ENCODE measurements around the gene DYRK4. TPM values are rescaled to one million over a fixed set of nuclear protein-coding genes. Genes with fewer than 3 reads are reported as not detected.

The DYRK4 gene
- total RNA-seq, 3 donors from 2014 or later (not counting 1 experiment from before 2014, with no cell fraction given): 11.3 to 15.3 (median 14.2) TPM

DNA sequence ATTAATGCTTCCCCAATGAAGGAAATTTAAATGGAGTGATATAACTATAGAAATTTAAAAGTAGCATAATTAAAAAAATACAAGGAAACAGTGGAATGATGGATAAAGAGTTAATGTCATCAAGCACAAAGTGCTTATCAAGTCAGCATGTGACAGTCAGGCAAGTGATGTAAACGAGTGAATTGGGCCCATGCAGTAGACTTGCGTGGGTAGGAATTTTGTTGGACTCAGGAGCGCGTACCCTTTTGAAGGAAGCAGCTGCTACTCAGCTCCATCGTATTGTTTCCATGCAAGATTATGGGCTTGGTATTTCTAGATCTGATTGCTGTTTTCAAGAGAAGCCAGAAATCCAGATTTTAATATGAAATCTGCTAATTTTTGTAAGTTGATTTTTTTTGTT is 4.4 kb upstream of the DYRK4 start:
- peaks cover 12% of the 10 kb centered on the region for H3K4me1 ChIP-seq (ENCODE audit: control insufficient read depth, insufficient read depth, low read length)
- no peaks in the 10 kb centered on the region for H3K36me3 ChIP-seq (ENCODE audit: control insufficient read depth, insufficient read depth, low read length)
- intact Hi-C loops (cut with micrococcal nuclease): no loop called here
- Mint-ChIP-seq H3K4me1 (peaks cover 9 to 10% of the 10 kb centered on the region in 2 donors), H3K9me3 (no peaks in the 10 kb centered on the region), H3K27me3 (ENCODE audit: low read depth in 2 of 2) (peaks cover 2 to 3% of the 10 kb centered on the region in 2 donors), H3K36me3 (no peaks in the 10 kb centered on the region), H3K4me3 (no peak overlapping the region), H3K27ac (no peak overlapping the region)
- no peaks in the 10 kb centered on the region for H3K27me3 ChIP-seq (ENCODE audit: control insufficient read depth, insufficient read depth, low read length)
- TF ChIP-seq, protein P1, sequence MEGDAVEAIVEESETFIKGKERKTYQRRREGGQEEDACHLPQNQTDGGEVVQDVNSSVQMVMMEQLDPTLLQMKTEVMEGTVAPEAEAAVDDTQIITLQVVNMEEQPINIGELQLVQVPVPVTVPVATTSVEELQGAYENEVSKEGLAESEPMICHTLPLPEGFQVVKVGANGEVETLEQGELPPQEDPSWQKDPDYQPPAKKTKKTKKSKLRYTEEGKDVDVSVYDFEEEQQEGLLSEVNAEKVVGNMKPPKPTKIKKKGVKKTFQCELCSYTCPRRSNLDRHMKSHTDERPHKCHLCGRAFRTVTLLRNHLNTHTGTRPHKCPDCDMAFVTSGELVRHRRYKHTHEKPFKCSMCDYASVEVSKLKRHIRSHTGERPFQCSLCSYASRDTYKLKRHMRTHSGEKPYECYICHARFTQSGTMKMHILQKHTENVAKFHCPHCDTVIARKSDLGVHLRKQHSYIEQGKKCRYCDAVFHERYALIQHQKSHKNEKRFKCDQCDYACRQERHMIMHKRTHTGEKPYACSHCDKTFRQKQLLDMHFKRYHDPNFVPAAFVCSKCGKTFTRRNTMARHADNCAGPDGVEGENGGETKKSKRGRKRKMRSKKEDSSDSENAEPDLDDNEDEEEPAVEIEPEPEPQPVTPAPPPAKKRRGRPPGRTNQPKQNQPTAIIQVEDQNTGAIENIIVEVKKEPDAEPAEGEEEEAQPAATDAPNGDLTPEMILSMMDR (IDR thresholded peaks at IDR 0.05): no peak
- H3K4me3 ChIP-seq (ENCODE audit: low read length): no peak overlapping the region
- DNase-seq (no peak), ATAC-seq (no peak)
- 96% methylated on average over 5 of the region's 5 CpGs for WGBS (ENCODE audit: insufficient coverage)
- no peak overlapping the region for H3K27ac ChIP-seq (ENCODE audit: low read length)
- H3K9me3 ChIP-seq (ENCODE audit: control insufficient read depth, insufficient read depth, low read length): no peaks in the 10 kb centered on the region

DNA sequence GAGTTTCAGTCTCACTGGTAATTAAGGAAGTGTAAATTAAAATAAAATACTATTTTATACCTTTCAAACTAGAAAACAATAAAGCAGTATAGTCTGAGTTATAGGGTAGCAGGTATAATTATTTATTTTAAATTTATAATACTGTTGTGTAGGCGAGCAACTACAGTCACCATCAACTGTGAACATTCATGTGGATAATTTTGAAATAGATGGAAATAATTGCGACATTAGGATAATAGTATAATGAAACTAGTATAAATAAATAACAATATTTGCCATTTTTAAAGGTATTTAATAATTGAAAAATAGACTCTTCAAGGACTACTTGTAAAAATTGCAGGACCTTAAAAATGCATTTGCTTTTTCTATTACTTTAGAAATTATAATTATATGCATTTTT is 3.8 kb upstream of the DYRK4 start:
- Histone ChIP-seq H3K9me3 (ENCODE audit: control insufficient read depth, insufficient read depth, low read length) (no peaks in the 10 kb centered on the region), H3K4me3 (ENCODE audit: low read length) (no peak overlapping the region), H3K27me3 (ENCODE audit: control insufficient read depth, insufficient read depth, low read length) (no peaks in the 10 kb centered on the region), H3K4me1 (ENCODE audit: control insufficient read depth, insufficient read depth, low read length) (peaks cover 13% of the 10 kb centered on the region), H3K36me3 (ENCODE audit: control insufficient read depth, insufficient read depth, low read length) (no peaks in the 10 kb centered on the region), H3K27ac (ENCODE audit: low read length) (no peak overlapping the region)
- Mint-ChIP-seq H3K4me1 (peaks cover 10 to 11% of the 10 kb centered on the region in 2 donors), H3K27me3 (ENCODE audit: low read depth in 2 of 2) (peaks cover 2 to 9% of the 10 kb centered on the region in 2 donors), H3K9me3 (no peaks in the 10 kb centered on the region), H3K27ac (no peak overlapping the region), H3K36me3 (no peaks in the 10 kb centered on the region), H3K4me3 (no peak overlapping the region)
- no peak for DNase-seq
- WGBS (ENCODE audit: insufficient coverage): no CpG with 5 or more reads among the region's 2 CpGs
- intact Hi-C loops (cut with micrococcal nuclease): no loop called here
- ATAC-seq: no peak
- TF ChIP-seq, protein P1 (IDR thresholded peaks at IDR 0.05): no peak

DNA sequence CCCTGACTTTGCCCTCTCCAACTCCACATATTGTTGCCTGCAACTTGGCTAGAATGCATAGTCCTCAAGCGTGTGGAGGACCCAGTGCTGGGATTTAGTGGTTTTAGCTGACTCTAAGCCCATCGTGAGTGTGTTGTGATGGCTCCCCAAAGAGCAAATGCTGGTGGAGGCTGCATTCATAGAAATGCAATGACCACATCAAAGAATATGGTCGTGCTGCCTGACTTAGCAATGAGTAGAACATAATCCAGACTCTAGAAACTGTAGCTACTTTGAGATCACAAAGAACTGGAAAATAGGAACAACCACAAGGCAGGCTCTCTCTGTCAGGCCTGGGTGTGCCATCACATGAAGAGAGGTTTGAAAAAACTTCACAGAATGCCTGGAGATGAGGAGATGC is 1.3 kb downstream of the DYRK4 start:
- TF ChIP-seq, protein P1 (IDR thresholded peaks at IDR 0.05): no peak
- H3K4me1 ChIP-seq (ENCODE audit: control insufficient read depth, insufficient read depth, low read length): peaks cover 32% of the 10 kb centered on the region
- ATAC-seq: no peak
- WGBS (ENCODE audit: insufficient coverage): 26% methylated on average over 3 of the region's 3 CpGs
- no peak overlapping the region for H3K27ac ChIP-seq (ENCODE audit: low read length)
- peaks cover 4 to 19% of the 10 kb centered on the region in 2 donors for H3K27me3 Mint-ChIP-seq (ENCODE audit: low read depth in 2 of 2)
- H3K4me3 Mint-ChIP-seq: peak overlapping the region; percentile 32
- no peak overlapping the region for H3K27ac Mint-ChIP-seq
- H3K4me3 ChIP-seq (ENCODE audit: low read length): no peak overlapping the region
- H3K9me3 Mint-ChIP-seq: no peaks in the 10 kb centered on the region
- no peaks in the 10 kb centered on the region for H3K27me3 ChIP-seq (ENCODE audit: control insufficient read depth, insufficient read depth, low read length)
- intact Hi-C loops (cut with micrococcal nuclease): no loop called here
- no peaks in the 10 kb centered on the region for H3K36me3 ChIP-seq (ENCODE audit: control insufficient read depth, insufficient read depth, low read length)
- H3K36me3 Mint-ChIP-seq: no peaks in the 10 kb centered on the region
- H3K4me1 Mint-ChIP-seq: peaks cover 18 to 23% of the 10 kb centered on the region in 2 donors
- no peak for DNase-seq
- H3K9me3 ChIP-seq (ENCODE audit: control insufficient read depth, insufficient read depth, low read length): no peaks in the 10 kb centered on the region

DNA sequence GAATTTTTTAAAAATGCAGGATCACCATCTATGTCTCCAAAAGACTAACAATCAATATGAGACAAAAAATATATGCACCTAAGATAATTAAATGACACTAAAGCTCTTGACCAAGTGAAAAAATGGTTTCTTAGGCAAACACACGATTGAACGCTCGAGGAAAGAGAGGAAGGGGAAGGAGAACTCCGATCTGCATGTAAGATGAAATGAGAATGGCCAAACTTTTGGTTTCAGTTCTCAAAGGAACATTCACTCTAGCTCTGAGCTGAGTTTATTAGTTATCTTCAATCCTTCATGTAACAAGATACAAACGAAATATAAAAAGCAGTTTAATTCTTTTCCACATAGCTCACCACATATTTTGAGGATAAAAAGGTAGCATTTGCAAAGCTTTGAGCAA is 2.8 kb downstream of the DYRK4 start:
- Mint-ChIP-seq H3K9me3 (no peaks in the 10 kb centered on the region), H3K36me3 (no peaks in the 10 kb centered on the region), H3K27me3 (ENCODE audit: low read depth in 2 of 2) (peaks cover 4 to 19% of the 10 kb centered on the region in 2 donors), H3K27ac (peak overlapping the region in 1 of 2 donors; percentile 59), H3K4me3 (peak overlapping the region; percentile 77), H3K4me1 (peaks cover 18 to 23% of the 10 kb centered on the region in 2 donors)
- DNase-seq (no peak), ATAC-seq (no peak)
- TF ChIP-seq, protein P1 (IDR thresholded peaks at IDR 0.05): no peak
- intact Hi-C loops (cut with micrococcal nuclease): no loop called here
- Histone ChIP-seq H3K36me3 (ENCODE audit: control insufficient read depth, insufficient read depth, low read length) (no peaks in the 10 kb centered on the region), H3K27ac (ENCODE audit: low read length) (no peak overlapping the region), H3K27me3 (ENCODE audit: control insufficient read depth, insufficient read depth, low read length) (no peaks in the 10 kb centered on the region), H3K4me1 (ENCODE audit: control insufficient read depth, insufficient read depth, low read length) (peaks cover 32% of the 10 kb centered on the region), H3K4me3 (ENCODE audit: low read length) (no peak overlapping the region), H3K9me3 (ENCODE audit: control insufficient read depth, insufficient read depth, low read length) (no peaks in the 10 kb centered on the region)
- 14% methylated on average over 4 of the region's 5 CpGs for WGBS (ENCODE audit: insufficient coverage)
